ENCODE data around the gene ZRANB1.
"Not testable (repeated sequence)": the region's sequence is repeated elsewhere in the genome, so short reads cannot be mapped to it uniquely, and the experiment has no call there.

The ZRANB1 gene

GRCh38 chr10:124977648-124978375 is 35.9 kb downstream of the ZRANB1 start:
- no peak for TF ChIP-seq CTCF (IDR thresholded peaks at IDR 0.05; ENCODE audit: extremely low read depth, insufficient read depth, missing control alignments)
- in situ Hi-C loops (cut with MboI; ENCODE audit: low pct_unique_long_range_greater_than_20kb, low sequenced_read_pairs, unreplicated experiment): no loop called here

GRCh38 chr10:124978376-124978725 is 36.4 kb downstream of the ZRANB1 start:
- DNase-seq (ENCODE audit: low spot score): no peak
- no peak for TF ChIP-seq CTCF (IDR thresholded peaks at IDR 0.05; ENCODE audit: extremely low read depth, insufficient read depth, missing control alignments)
- in situ Hi-C loops (cut with MboI; ENCODE audit: low pct_unique_long_range_greater_than_20kb, low sequenced_read_pairs, unreplicated experiment): no loop called here

More at GRCh38 chr10:124977648-124978375, 35.9 kb downstream of the ZRANB1 start:
- DNase-seq (ENCODE audit: low spot score): no peak

- no peak for TF ChIP-seq CTCF (IDR thresholded peaks at IDR 0.05; ENCODE audit: extremely low read depth, insufficient read depth, missing control alignments)
- in situ Hi-C loops (cut with MboI; ENCODE audit: low pct_unique_long_range_greater_than_20kb, low sequenced_read_pairs, unreplicated experiment): no loop called here
- DNase-seq (ENCODE audit: low spot score): no peak
Measured at GRCh38 chr10:124983321-124983720, 41.4 kb downstream of the ZRANB1 start.

GRCh38 chr10:124984376-124984775 is 42.5 kb downstream of the ZRANB1 start:
- in situ Hi-C loops (cut with MboI; ENCODE audit: low pct_unique_long_range_greater_than_20kb, low sequenced_read_pairs, unreplicated experiment): no loop called here
- no peak for TF ChIP-seq CTCF (IDR thresholded peaks at IDR 0.05; ENCODE audit: extremely low read depth, insufficient read depth, missing control alignments)
- no peak for DNase-seq (ENCODE audit: low spot score)

- in situ Hi-C loops (cut with MboI; ENCODE audit: low pct_unique_long_range_greater_than_20kb, low sequenced_read_pairs, unreplicated experiment): no loop called here
Measured at GRCh38 chr10:124985162-124985561, 43.2 kb downstream of the ZRANB1 start.

GRCh38 chr10:124987788-124988187 is 45.9 kb downstream of the ZRANB1 start:
- no peak for TF ChIP-seq CTCF (IDR thresholded peaks at IDR 0.05; ENCODE audit: extremely low read depth, insufficient read depth, missing control alignments)
- in situ Hi-C loops (cut with MboI; ENCODE audit: low pct_unique_long_range_greater_than_20kb, low sequenced_read_pairs, unreplicated experiment): no loop called here
- no peak for DNase-seq (ENCODE audit: low spot score)

More at GRCh38 chr10:124985162-124985561, 43.2 kb downstream of the ZRANB1 start:
- no peak for DNase-seq (ENCODE audit: low spot score)
- TF ChIP-seq CTCF (IDR thresholded peaks at IDR 0.05; ENCODE audit: extremely low read depth, insufficient read depth, missing control alignments): no peak

GRCh38 chr10:124988753-124989152 is 46.8 kb downstream of the ZRANB1 start:
- in situ Hi-C loops (cut with MboI; ENCODE audit: low pct_unique_long_range_greater_than_20kb, low sequenced_read_pairs, unreplicated experiment); DNase-seq (ENCODE audit: low spot score): not testable (repeated sequence)

Measured in GM13977 (cell line).